Measurements from ENCODE around the gene OLFM2. TPM values are rescaled to one million over a fixed set of nuclear protein-coding genes. Genes with fewer than 3 reads are reported as not detected.

OLFM2 gene
- total and polyA plus RNA-seq, 2 of the 4 experiments (the other 2 are of a cell fraction), result 2.7 to 5.1 TPM

GRCh38 chr19:9966024-9966423, 29.7 kb upstream of the OLFM2 start:
- H2BK20ac ChIP-seq (ENCODE audit: low read depth, low read length), result no peak overlapping the region
- no peak overlapping the region for H3K14ac ChIP-seq (replicated peaks; ENCODE audit: low read depth, low read length)
- no peaks in the 10 kb centered on the region for H3K9me1 ChIP-seq (ENCODE audit: insufficient read depth, low read length)
- no peak overlapping the region for H4K5ac ChIP-seq (ENCODE audit: low read depth, low read length)
- H3K4me1 ChIP-seq (ENCODE audit: control insufficient read depth, insufficient read depth, low read length), result peaks cover 2% of the 10 kb centered on the region; the same call in 1 of the 2 replicates
- TF ChIP-seq SMC3 (IDR thresholded peaks at IDR 0.05; ENCODE audit: low read depth, low read length) (no peak), BHLHE40 (IDR thresholded peaks at IDR 0.05; ENCODE audit: low read depth, low read length) (no peak), USF2 (IDR thresholded peaks at IDR 0.05; ENCODE audit: low read depth, low read length) (no peak), POLR2A (IDR thresholded peaks at IDR 0.05; ENCODE audit: low read depth, low read length) (no peak), RCOR1 (IDR thresholded peaks at IDR 0.05; ENCODE audit: insufficient replicate concordance, low read length) (no peak), CHD1 (IDR thresholded peaks at IDR 0.05; ENCODE audit: low read depth, low read length) (no peak), MAZ (IDR thresholded peaks at IDR 0.05; ENCODE audit: borderline replicate concordance, low read depth, low read length) (no peak), FOS (IDR thresholded peaks at IDR 0.05; ENCODE audit: low read depth, low read length) (no peak), RAD21 (IDR thresholded peaks at IDR 0.05; ENCODE audit: low read length) (no peak), CTCF (conservative IDR thresholded peaks at IDR 0.05; ENCODE audit: low read depth, low read length) (no peak), ELK1 (IDR thresholded peaks at IDR 0.05; ENCODE audit: borderline replicate concordance, low read depth, low read length) (no peak), CEBPB (IDR thresholded peaks at IDR 0.05; ENCODE audit: low read depth, low read length) (no peak), MAFK (IDR thresholded peaks at IDR 0.05; ENCODE audit: low read depth, low read length) (no peak), NFE2L2 (IDR thresholded peaks at IDR 0.05; ENCODE audit: low read depth, low read length) (no peak), RFX5 (IDR thresholded peaks at IDR 0.05; ENCODE audit: low read depth, low read length) (no peak), MXI1 (IDR thresholded peaks at IDR 0.05; ENCODE audit: borderline replicate concordance, low read depth, low read length) (no peak)
- no peak overlapping the region for H2BK15ac ChIP-seq (ENCODE audit: low read depth, low read length)
- no peak overlapping the region for H3K9ac ChIP-seq (ENCODE audit: low read depth, low read length)
- no peak overlapping the region for H2AFZ ChIP-seq (replicated peaks; ENCODE audit: low read length, poor library complexity)
- H3K56ac ChIP-seq (ENCODE audit: extremely low read depth, insufficient read depth, low read length), result no peak overlapping the region
- no peak overlapping the region for H3K4ac ChIP-seq (ENCODE audit: low read depth, low read length)
- in situ Hi-C loops (cut with MboI; ENCODE audit: low sequenced_read_pairs), result no loop called here
- dilution Hi-C loops (cut with HindIII; ENCODE audit: low sequenced_read_pairs, unreplicated experiment), result no loop called here
- H3K9me3 ChIP-seq (ENCODE audit: control insufficient read depth, insufficient read depth, low read length), result no peaks in the 10 kb centered on the region
- H2BK5ac ChIP-seq (ENCODE audit: low read depth, low read length, poor library complexity, severe bottlenecking), result no peak overlapping the region
- H4K20me1 ChIP-seq (ENCODE audit: insufficient read depth, low read length), result no peaks in the 10 kb centered on the region
- H3K23ac ChIP-seq (ENCODE audit: low read depth, low read length), result no peak overlapping the region
- H3K27ac ChIP-seq (ENCODE audit: insufficient read depth, low read length), result no peak overlapping the region
- ChIA-PET CTCF (no interaction called here), POLR2A (ENCODE audit: unreplicated experiment) (no interaction called here)
- intact Hi-C loops (cut with micrococcal nuclease), result no loop called here
- no peak for ATAC-seq (ENCODE audit: low read depth)
- H3K36me3 ChIP-seq (ENCODE audit: control insufficient read depth, insufficient read depth, low read length), result no peaks in the 10 kb centered on the region; the same call in 1 of the 2 replicates
- no peak for DNase-seq
- H3K4me3 ChIP-seq (ENCODE audit: insufficient read depth, low read depth, low read length), result no peak overlapping the region
- no peak overlapping the region for H3K18ac ChIP-seq (ENCODE audit: low read depth, low read length)
- peak overlapping the region; percentile 8; the same call in 1 of the 2 replicates for H2BK120ac ChIP-seq (ENCODE audit: low read depth, low read length)
- no peak overlapping the region for H3K4me2 ChIP-seq (ENCODE audit: low read depth, low read length)
- 61% methylated on average over 8 of the region's 14 CpGs; no CpG with 5 or more reads in 1 of the 2 experiments for WGBS, 2 experiments (ENCODE audit: extremely low coverage in 2 of 2, insufficient read length in 1 of 2)
- H4K91ac ChIP-seq (ENCODE audit: insufficient read depth, low read depth, low read length), result no peak overlapping the region
- no peak overlapping the region for H4K8ac ChIP-seq (ENCODE audit: low read depth in 2 of 2, low read length in 2 of 2)
- H3K27me3 ChIP-seq (ENCODE audit: control insufficient read depth, insufficient read depth, low read length), result no peaks in the 10 kb centered on the region; the same call in 1 of the 2 replicates
- no peak overlapping the region for H2AK9ac ChIP-seq (replicated peaks; ENCODE audit: low read depth, low read length, poor library complexity)
- H3K79me1 ChIP-seq (ENCODE audit: low read depth in 1 of 2, low read length in 2 of 2), result no peaks in the 10 kb centered on the region
- BruUV-seq (replicated peaks), result no TSS peak
- H2AK5ac ChIP-seq (ENCODE audit: low read depth, low read length), result no peak overlapping the region
